Activated naive CD4-positive, alpha-beta T cell treated with anti-CD3 and anti-CD28 coated beads, Interleukin-2, amount 10 ng/mL, durations not matched to agents 7 days and 5 days (primary cell): ENCODE results near the gene MRPL27.

Experiments
- CTCF ChIA-PET: fragments of 350-600 bp; sonication (Branson Sonifier 250); formaldehyde crosslinking; loops from one replicate; lab custom pipeline; 2021; ENCODE audit warnings: antibody characterized with exemption; lab: Charles Lee
- DNase-seq: peaks from one replicate; pipeline ENCODE4 v3.0.0-alpha.2; 2020
- H3K27ac Mint-ChIP-seq: one replicate; pipeline ENCODE4 v1.8.0; 2021; ENCODE audit warnings: mild to moderate bottlenecking, moderate library complexity, mixed read lengths
- H3K27me3 Mint-ChIP-seq: one replicate; pipeline ENCODE4 v1.8.0; 2021; ENCODE audit warnings: mild to moderate bottlenecking, mixed read lengths
- H3K36me3 Mint-ChIP-seq: one replicate; pipeline ENCODE4 v1.8.0; 2021; ENCODE audit warnings: mixed read lengths
- H3K4me1 Mint-ChIP-seq: one replicate; pipeline ENCODE4 v1.8.0; 2021; ENCODE audit warnings: mixed read lengths
- H3K4me3 Mint-ChIP-seq: one replicate; pipeline ENCODE4 v1.8.0; 2021; ENCODE audit warnings: mild to moderate bottlenecking, moderate library complexity, mixed read lengths
- H3K9me3 Mint-ChIP-seq: one replicate; pipeline ENCODE4 v1.8.0; 2021; ENCODE audit warnings: mixed read lengths

The MRPL27 gene

DNA sequence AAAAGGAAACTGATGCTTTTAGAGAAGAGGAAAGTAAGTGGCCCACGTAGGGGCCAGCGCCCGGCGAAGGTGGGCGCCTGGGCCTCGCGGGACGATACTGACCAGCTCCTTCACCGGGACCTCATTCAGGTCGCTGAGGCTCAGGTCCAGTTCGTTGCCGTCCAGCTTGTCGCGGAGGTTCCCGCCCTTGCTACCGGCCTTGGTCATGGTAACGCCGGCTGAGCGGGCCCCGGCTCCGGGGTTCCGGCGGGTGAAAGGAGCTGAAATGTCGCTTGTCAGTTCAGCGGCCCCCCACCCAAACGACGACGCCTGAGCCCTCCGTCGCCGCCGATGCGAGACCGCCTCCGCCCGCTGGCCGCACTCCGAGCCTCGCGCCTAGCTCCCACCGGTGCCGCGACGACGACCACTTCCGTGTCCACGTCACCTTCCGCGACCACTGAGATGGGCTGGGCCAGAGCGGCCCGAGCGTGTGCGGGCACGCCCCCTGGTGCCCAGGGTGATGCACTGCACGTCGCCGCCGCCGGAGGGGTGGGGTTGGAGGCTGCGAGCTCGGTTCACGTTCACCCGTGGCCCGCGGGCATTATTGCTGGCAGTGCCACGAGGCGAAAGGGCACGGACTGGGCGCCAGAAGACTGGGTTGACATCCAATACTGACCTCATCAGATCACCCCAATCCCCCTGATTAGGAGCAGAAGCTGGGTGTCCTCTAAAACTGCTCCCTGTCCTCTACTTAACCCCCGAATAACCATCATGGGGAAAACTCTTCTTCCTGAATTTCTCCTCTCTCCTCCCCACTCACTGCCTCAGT, 24.3 kb upstream of the MRPL27 start, which contains the start of gene LRRC59:
Gene LRRC59 (minus strand): TSS at position 413 of the 808 bp plus-strand sequence. CDS start 206 bp downstream, at position 207.
- Mint-ChIP-seq H3K36me3 (peaks cover 26% of the 10 kb centered on the region), H3K4me1 (peaks cover 32% of the 10 kb centered on the region), H3K4me3 (peak within 1 kb of the TSS; percentile 93), H3K27me3 (no peaks in the 10 kb centered on the region), H3K27ac (peak within 1 kb of the TSS; percentile 94), H3K9me3 (no peaks in the 10 kb centered on the region)
- CTCF ChIA-PET = interaction anchor here (0.5 to 3.7 kb wide), 31 partner anchors 9 to 786 kb away, joined by 3 to 32 read pairs (median 5); partner anchors contain the start of genes ACSF2, EME1, MRPL27 and RSAD1
- DNase-seq = peak; percentile 94

DNA sequence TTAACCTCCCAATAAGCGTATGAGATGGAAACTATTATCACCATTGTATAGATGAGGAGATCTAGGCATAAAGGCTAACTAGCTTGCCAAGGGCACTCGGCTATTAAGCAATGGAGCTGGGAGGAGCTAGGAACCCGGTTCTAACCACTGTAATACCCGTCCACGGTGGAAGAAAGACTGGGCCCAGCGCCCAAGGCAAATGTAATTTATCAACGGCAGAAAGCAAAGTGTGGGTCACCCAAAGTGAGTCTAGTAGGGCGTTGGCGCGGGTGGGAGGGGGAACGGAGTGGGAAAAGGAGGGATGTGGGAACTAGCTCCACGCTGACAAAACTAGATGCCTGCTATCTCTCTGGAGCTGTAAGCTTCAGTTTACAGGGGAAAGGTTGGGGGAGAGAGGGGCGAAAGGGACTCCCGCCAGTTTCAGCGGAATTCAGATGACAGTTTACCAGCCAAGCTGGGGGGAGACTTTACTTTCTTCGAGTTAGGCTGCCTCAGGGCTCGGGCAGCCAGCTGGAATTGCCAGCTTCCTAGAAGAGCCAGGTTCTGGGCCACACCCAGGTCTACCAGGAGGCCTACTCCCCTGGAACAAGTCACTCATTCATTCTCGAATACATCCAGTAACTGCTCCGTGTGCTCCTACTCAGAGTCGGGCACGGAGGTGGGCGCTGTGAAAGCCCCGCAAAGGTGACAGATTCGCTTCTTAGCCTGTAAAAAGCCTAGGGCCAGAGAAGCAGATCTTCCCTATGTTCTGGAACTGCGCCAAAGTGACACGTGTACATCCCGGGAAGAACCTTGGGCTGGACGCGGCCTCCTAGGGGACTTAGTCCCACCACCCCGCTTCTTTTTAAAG, 23.5 kb upstream of the MRPL27 start:
- no peaks in the 10 kb centered on the region for H3K27me3 Mint-ChIP-seq
- peak; percentile 32 for DNase-seq
- H3K36me3 Mint-ChIP-seq = peaks cover 32% of the 10 kb centered on the region
- peaks cover 32% of the 10 kb centered on the region for H3K4me1 Mint-ChIP-seq
- H3K27ac Mint-ChIP-seq = peak overlapping the region; percentile 94
- H3K9me3 Mint-ChIP-seq = no peaks in the 10 kb centered on the region
- CTCF ChIA-PET = interaction anchor here (0.5 to 3.7 kb wide), 24 partner anchors 8 to 785 kb away, joined by 3 to 32 read pairs (median 6); partner anchors contain the start of genes ACSF2, EME1, MRPL27 and XYLT2
- H3K4me3 Mint-ChIP-seq = peak overlapping the region; percentile 93

GRCh38 chr17:50394711-50395110, 21.7 kb upstream of the MRPL27 start:
- Mint-ChIP-seq H3K27ac (peak overlapping the region; percentile 25), H3K4me3 (peak overlapping the region; percentile 93), H3K36me3 (peaks cover 40% of the 10 kb centered on the region), H3K9me3 (no peaks in the 10 kb centered on the region), H3K4me1 (peaks cover 32% of the 10 kb centered on the region), H3K27me3 (no peaks in the 10 kb centered on the region)
- CTCF ChIA-PET = no interaction called here
- no peak for DNase-seq

DNA sequence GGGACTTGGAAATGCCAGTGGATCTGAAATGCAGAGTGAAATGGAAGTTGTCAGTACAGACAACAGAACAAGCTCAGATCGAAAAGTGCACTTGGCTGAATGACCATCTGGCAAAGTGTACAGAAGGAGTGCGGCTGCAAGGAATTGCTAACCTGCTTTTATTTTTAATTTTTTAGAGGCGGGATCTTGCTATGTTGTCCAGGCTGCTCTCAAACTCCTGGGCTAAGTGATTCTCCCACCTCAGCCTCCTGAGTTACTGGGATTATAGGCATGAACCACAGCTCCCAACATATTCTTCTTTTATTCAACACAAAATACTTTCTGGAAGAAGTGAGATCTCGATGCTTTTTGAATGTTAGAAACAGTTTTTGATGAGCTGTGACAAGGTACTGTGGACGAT, 20.7 kb upstream of the MRPL27 start:
- no peaks in the 10 kb centered on the region for H3K9me3 Mint-ChIP-seq
- H3K4me1 Mint-ChIP-seq = peaks cover 32% of the 10 kb centered on the region
- CTCF ChIA-PET = no interaction called here
- H3K27ac Mint-ChIP-seq = no peak overlapping the region
- no peak overlapping the region for H3K4me3 Mint-ChIP-seq
- H3K36me3 Mint-ChIP-seq = peaks cover 45% of the 10 kb centered on the region
- no peaks in the 10 kb centered on the region for H3K27me3 Mint-ChIP-seq
- DNase-seq = no peak

DNA sequence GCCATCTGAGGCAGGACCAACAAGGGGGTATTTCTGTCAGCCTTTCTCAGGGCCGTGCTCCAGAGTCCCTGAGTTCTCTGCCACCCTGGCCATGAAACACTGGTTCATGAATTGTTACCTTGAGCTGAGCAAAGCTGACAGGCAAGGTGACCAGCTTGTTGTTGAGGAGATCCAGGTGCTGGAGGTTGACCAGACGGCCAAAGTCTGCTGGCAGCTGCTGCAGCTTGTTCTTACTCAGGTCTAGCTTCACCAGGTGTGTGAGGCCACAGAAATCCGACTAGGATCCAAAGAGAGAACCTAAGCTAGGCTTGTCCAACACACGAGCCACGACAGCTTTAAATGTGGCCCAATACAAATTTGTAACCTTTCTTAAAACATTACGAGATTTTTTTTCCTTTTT, 19.6 kb upstream of the MRPL27 start:
- H3K4me1 Mint-ChIP-seq = peaks cover 29% of the 10 kb centered on the region
- H3K4me3 Mint-ChIP-seq = no peak overlapping the region
- peaks cover 56% of the 10 kb centered on the region for H3K36me3 Mint-ChIP-seq
- H3K9me3 Mint-ChIP-seq = no peaks in the 10 kb centered on the region
- CTCF ChIA-PET = interaction anchor here (1.0 kb wide), 1 partner anchor 12 kb away, joined by 3 read pairs; no protein-coding TSS in a partner anchor
- H3K27me3 Mint-ChIP-seq = no peaks in the 10 kb centered on the region
- no peak overlapping the region for H3K27ac Mint-ChIP-seq
- DNase-seq = no peak

DNA sequence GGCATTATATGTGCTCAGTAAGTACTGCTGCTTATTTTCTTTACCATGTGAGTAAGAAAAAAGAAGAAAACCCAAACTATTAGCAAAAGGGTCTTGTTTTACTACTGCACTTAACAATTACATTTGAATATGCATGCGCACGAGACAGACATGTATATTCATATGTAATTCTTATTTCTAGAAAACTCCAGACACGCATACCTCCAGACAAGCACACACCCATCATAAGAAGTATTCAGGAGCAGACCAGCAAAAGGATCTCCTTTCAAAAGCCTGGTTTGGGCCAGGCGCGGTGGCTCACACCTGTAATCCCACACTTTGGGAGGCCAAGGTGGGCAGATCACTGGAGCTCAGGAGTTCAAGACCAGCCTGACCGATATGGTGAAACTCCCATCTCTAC, 16.6 kb upstream of the MRPL27 start:
- H3K9me3 Mint-ChIP-seq = no peaks in the 10 kb centered on the region
- DNase-seq = no peak
- no peak overlapping the region for H3K27ac Mint-ChIP-seq
- CTCF ChIA-PET = no interaction called here
- no peaks in the 10 kb centered on the region for H3K27me3 Mint-ChIP-seq
- peaks cover 9% of the 10 kb centered on the region for H3K4me1 Mint-ChIP-seq
- H3K4me3 Mint-ChIP-seq = no peak overlapping the region
- peaks cover 61% of the 10 kb centered on the region for H3K36me3 Mint-ChIP-seq

GRCh38 chr17:50388728-50389127, 15.7 kb upstream of the MRPL27 start:
- peaks cover 60% of the 10 kb centered on the region for H3K36me3 Mint-ChIP-seq
- no peaks in the 10 kb centered on the region for H3K27me3 Mint-ChIP-seq
- no peak overlapping the region for H3K27ac Mint-ChIP-seq

GRCh38 chr17:50386510-50386909, 13.5 kb upstream of the MRPL27 start:
- Mint-ChIP-seq H3K27me3 (no peaks in the 10 kb centered on the region), H3K36me3 (peaks cover 58% of the 10 kb centered on the region), H3K9me3 (no peaks in the 10 kb centered on the region), H3K27ac (no peak overlapping the region), H3K4me3 (no peak overlapping the region), H3K4me1 (no peaks in the 10 kb centered on the region)
- CTCF ChIA-PET = interaction anchor here (1.7 to 1.9 kb wide), 2 partner anchors 11 to 24 kb away, joined by 5 to 8 read pairs; partner anchors contain the start of gene LRRC59
- no peak for DNase-seq

More at GRCh38 chr17:50388728-50389127, 15.7 kb upstream of the MRPL27 start:
- Mint-ChIP-seq H3K9me3 (no peaks in the 10 kb centered on the region), H3K4me1 (peaks cover 5% of the 10 kb centered on the region), H3K4me3 (no peak overlapping the region)
- CTCF ChIA-PET = interaction anchor here (1.5 kb wide), 1 partner anchor 9 kb away, joined by 8 read pairs; the partner anchor contains the start of gene LRRC59
- DNase-seq = no peak

DNA sequence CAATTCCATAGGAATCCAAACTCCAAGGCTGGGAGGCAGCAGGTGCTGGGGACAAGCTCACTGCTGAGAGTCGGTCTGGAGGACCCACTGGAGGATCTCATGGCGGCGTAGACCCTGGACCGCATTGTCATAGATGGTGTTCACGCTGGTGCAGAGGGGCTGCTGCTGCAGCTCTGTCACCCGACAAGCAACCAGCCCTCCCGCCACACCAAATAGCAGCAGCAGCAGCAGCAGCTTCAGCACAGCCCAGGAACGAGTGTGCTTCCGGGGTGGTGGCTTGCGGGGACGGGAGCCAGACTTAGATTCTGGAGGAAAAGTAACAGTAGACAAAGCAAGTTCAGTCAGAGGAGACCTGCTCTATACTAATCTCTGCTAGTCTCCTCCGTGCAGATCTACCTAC, 9.9 kb upstream of the MRPL27 start:
- DNase-seq = no peak
- Mint-ChIP-seq H3K9me3 (no peaks in the 10 kb centered on the region), H3K36me3 (peaks cover 61% of the 10 kb centered on the region), H3K4me1 (no peaks in the 10 kb centered on the region), H3K27me3 (no peaks in the 10 kb centered on the region), H3K27ac (no peak overlapping the region), H3K4me3 (no peak overlapping the region)
- CTCF ChIA-PET = interaction anchor here (2.7 kb wide), 1 partner anchor 21 kb away, joined by 13 read pairs; no protein-coding TSS in a partner anchor

- H3K9me3 Mint-ChIP-seq = no peaks in the 10 kb centered on the region
- no peaks in the 10 kb centered on the region for H3K27me3 Mint-ChIP-seq
- DNase-seq = no peak
- CTCF ChIA-PET = interaction anchor here (1.2 to 2.7 kb wide), 3 partner anchors 14 to 20 kb away, joined by 3 to 13 read pairs (median 12); partner anchors contain the start of gene LRRC59
- H3K36me3 Mint-ChIP-seq = peaks cover 62% of the 10 kb centered on the region
- H3K27ac Mint-ChIP-seq = no peak overlapping the region
- no peak overlapping the region for H3K4me3 Mint-ChIP-seq
- no peaks in the 10 kb centered on the region for H3K4me1 Mint-ChIP-seq
Observed at GRCh38 chr17:50381920-50382319, 8.9 kb upstream of the MRPL27 start.

DNA sequence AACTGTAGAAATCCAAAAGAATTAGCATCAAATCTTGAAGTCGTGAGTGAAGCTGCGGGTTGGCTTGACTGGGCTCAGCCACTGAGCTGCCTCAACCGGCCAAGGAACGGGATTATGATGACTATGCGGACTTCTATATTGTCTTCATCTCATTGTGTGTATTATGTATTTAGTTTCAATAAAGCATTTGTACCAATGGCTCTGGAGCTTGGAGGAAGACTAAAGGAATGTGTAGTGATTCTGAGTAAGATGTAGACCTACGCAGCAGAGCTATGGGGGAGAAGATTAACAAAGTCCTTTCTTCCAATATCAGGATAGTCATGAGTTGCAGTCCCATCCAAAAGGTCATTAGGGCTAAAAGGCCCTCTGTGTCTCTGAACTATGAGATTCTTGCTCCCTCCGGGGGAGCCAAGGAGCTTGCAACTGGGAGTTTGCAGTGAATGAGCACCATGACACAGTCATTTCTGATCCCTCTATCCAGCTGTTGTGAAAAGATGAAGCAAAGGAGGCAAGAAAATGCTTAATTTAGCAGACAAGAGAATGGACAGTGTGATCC, 8.4 kb upstream of the MRPL27 start:
- H3K9me3 Mint-ChIP-seq = no peaks in the 10 kb centered on the region
- peaks cover 62% of the 10 kb centered on the region for H3K36me3 Mint-ChIP-seq
- DNase-seq = no peak
- no peak overlapping the region for H3K4me3 Mint-ChIP-seq
- H3K4me1 Mint-ChIP-seq = no peaks in the 10 kb centered on the region
- H3K27me3 Mint-ChIP-seq = no peaks in the 10 kb centered on the region
- H3K27ac Mint-ChIP-seq = no peak overlapping the region
- CTCF ChIA-PET = interaction anchor here (1.1 to 2.7 kb wide), 4 partner anchors 12 to 19 kb away, joined by 3 to 13 read pairs (median 8); partner anchors contain the start of gene LRRC59

DNA sequence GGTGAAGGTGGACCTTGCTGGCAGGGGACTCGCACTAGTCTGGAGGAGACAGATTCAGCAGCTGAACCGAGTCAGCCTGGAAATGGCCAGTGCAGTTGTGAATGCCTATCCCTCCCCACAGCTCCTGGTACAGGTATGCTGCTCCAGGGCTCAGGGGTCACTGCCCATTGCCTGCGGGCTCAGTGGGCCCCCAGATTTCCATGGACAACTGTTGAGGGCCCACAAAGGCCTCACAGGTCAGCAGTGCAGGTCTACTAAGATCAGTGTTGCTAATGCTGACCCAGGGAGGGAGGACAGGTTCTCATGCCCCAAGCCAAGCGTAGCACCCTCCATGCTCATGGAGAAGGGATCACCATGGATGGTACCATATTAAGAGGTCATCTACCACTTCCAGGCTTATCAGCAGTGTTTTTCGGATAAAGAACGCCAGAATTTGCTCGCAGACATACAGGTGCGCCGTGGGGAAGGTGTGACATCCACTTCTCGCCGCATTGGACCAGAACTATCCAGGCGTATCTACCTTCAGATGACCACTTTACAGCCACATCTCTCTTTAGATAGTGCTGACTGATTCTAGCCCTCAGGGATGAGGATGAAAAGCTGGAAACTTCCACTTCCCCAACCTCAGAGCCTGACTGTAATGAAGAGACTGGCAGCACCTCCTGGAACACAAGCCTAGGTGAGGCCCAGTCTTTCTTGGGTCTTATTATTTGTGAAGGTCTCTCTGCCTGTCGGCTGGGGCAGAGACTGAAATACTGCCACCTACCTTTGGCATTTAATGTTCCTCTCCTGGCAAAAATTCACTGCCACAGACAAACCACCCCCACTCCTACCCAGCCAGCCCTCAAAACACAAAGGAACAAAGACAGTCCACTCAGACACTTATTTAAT, 7.6 kb upstream of the MRPL27 start:
- H3K4me1 Mint-ChIP-seq = no peaks in the 10 kb centered on the region
- peak overlapping the region; percentile 11 for H3K27ac Mint-ChIP-seq
- CTCF ChIA-PET = interaction anchor here (0.7 to 2.7 kb wide), 6 partner anchors 12 to 103 kb away, joined by 3 to 13 read pairs (median 4); partner anchors contain the start of gene LRRC59
- H3K4me3 Mint-ChIP-seq = no peak overlapping the region
- peaks cover 61% of the 10 kb centered on the region for H3K36me3 Mint-ChIP-seq
- DNase-seq = no peak
- no peaks in the 10 kb centered on the region for H3K27me3 Mint-ChIP-seq
- H3K9me3 Mint-ChIP-seq = no peaks in the 10 kb centered on the region
